Nucleus accumbens (tissue), 56 donors: ENCODE measurements around the gene C9orf72.

Experiments used
- DNase-seq, 56 donors: peaks; one replicate each; lab custom pipeline; 2025; lab: John Stamatoyannopoulos, UW

The C9orf72 gene

DNA sequence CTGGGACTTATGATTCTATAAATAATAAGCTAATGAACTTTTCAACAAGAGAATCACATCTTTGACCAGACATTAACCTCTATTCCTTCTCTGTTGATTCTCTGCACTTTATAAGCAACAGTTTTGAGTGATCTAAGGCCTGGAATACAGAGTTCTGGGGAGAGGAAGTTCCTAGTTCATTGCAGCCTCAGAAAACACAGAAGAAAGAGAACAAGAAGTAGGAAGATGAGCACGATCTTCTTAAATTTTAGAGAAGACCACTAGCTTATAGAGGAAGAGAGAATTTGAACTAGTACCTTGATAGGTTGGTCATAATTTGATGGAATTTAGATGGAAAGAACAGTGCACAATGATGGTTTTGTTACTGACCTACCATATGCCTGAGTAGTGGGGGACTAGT, 8.5 kb upstream of the C9orf72 start:
- no peak for DNase-seq

DNA sequence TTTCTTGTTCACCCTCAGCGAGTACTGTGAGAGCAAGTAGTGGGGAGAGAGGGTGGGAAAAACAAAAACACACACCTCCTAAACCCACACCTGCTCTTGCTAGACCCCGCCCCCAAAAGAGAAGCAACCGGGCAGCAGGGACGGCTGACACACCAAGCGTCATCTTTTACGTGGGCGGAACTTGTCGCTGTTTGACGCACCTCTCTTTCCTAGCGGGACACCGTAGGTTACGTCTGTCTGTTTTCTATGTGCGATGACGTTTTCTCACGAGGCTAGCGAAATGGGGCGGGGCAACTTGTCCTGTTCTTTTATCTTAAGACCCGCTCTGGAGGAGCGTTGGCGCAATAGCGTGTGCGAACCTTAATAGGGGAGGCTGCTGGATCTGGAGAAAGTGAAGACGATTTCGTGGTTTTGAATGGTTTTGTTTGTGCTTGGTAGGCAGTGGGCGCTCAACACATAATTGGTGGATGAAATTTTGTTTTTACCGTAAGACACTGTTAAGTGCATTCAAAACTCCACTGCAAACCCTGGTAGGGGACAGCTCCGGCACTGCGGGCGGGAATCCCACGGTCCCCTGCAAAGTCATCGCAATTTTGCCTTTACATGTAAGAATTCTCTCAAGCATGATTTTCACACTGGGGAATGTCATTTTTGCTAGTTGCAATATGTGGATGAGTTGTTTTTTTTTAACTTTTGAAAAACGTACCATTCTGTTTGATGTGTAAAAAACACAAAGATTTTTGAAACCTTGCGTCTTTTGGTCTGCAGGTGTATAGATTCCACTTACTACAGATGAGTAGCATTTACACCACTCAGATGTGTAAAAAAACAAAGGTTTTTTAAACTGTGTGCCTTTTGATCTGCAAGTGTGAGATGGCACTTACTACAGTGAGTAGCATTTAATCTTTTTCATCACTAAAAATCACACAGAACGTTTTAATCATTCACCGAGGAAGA, 631 bp upstream of the C9orf72 start:
- peak; percentile 77 to 98 (median 93) for DNase-seq

DNA sequence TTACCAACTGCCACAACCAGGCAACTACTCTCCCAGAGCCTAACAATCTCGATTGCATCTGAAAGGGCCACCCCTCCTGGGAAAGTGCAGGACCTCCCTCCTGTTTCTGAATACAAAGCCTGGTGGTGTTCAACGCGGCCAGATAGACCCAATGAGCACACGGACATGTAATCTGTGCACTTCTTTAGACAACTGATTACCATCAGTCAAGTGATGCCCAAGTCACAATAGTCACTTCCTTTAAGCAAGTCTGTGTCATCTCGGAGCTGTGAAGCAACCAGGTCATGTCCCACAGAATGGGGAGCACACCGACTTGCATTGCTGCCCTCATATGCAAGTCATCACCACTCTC, 739 bp downstream of the C9orf72 start:
- DNase-seq = peak in 12 of 56 donors; percentile 21 to 76 (median 56)

GRCh38 chr9:27572061-27572460, 1.2 kb downstream of the C9orf72 start:
- no peak for DNase-seq

DNA sequence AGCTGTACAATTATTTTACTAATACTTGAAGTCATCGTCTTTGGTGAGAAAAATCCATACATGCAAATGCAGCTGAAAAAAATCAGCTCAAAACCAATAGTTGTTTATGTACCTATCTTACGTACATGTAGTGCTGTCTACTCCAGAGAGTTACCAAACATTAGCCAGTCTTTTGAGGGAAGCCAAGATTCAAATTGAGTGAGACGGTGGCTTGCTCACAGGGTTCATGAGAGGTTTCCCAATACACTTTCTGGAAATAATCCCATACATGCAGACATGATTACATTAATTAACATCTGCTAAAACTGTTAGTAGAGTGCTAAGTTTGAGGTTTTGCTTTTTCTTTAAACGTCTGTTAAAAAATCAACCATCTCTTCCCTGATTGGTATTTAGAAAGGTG, 2.3 kb downstream of the C9orf72 start:
- no peak for DNase-seq

GRCh38 chr9:27569406-27569805, 3.9 kb downstream of the C9orf72 start:
- no peak for DNase-seq

DNA sequence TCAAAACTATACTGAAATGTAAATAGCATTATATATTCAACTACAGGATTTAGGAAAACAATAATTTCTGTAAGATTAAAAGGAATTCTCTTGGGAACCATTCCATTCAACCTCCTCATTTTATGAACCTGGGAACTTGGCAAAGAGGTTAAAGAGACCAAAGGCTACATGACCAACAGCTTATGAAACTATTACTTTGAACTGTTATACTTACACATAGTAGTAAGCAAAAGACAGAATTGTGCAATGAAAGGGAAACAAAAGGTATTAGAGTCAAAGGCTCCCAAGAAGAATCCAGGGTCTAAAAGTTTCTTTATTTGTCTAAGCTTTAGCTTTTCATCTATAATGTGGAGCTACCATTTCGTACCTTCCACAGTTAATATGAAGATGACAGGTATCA, 7.2 kb downstream of the C9orf72 start:
- DNase-seq = no peak

DNA sequence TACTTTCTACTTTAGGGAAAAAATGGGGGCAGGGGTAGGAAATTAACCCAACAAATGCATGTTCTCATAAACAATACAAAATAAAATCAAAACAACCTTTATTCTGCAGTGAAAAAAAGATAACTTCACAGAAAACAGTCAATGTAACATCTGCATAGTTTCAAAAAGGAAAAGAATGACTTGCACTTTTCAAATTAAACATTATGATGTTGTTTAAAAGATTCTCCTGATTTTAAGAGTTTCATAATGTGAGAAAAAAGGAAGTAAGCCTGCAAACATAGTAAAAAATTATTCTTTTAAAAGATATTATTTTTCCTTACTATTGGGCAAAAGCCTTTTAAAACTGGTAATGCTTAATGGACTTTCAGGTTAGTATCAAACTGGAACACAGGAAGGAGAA, 7.6 kb downstream of the C9orf72 start:
- no peak for DNase-seq

GRCh38 chr9:27564670-27565069, 8.6 kb downstream of the C9orf72 start:
- DNase-seq = no peak

- DNase-seq = no peak
Observed at GRCh38 chr9:27563738-27564430, 9.4 kb downstream of the C9orf72 start.

DNA sequence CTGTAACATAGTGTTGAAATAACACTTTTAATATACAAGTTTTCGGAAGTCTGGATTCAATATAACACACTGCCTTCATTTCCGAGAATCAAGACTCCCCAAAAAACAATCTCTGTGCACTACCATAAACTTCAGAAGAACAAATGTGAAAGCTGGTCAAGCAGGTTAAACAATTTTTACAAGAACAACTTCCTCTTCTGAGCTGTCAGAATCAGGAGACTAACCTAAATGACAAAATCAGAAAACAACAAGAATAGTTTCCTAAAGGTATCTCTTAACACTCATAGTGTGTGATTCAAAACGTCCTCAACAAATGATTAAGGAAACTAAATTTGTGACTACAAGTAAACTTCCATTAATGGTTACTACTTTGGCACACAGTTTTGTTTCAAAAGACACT, 11.6 kb downstream of the C9orf72 start:
- DNase-seq = no peak

GRCh38 chr9:27560457-27560856, 12.8 kb downstream of the C9orf72 start:
- no peak for DNase-seq

DNA sequence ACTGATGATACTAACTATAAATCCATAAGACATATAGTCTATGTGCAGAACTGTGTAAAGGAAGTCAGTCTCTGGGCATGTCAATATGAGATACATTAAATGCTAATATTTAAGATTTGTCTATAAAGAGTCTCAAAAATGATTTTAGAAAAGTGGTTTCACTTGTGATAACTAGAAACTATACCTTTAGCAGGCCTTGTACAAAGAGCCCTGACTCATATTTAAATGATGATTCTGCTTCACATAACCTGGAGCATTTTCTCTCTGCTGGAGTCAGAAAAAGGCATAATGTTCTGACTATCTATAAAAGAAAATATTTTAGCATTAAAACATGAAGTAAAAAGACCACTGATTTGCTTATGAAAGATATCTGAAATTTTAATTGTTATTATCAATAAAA, 15.0 kb downstream of the C9orf72 start:
- no peak for DNase-seq

GRCh38 chr9:27556470-27556869, 16.8 kb downstream of the C9orf72 start:
- DNase-seq = no peak

- DNase-seq = no peak
Observed at GRCh38 chr9:27554712-27555111, 18.6 kb downstream of the C9orf72 start.

- DNase-seq = no peak
Observed at GRCh38 chr9:27549196-27549755, 24.0 kb downstream of the C9orf72 start.

DNA sequence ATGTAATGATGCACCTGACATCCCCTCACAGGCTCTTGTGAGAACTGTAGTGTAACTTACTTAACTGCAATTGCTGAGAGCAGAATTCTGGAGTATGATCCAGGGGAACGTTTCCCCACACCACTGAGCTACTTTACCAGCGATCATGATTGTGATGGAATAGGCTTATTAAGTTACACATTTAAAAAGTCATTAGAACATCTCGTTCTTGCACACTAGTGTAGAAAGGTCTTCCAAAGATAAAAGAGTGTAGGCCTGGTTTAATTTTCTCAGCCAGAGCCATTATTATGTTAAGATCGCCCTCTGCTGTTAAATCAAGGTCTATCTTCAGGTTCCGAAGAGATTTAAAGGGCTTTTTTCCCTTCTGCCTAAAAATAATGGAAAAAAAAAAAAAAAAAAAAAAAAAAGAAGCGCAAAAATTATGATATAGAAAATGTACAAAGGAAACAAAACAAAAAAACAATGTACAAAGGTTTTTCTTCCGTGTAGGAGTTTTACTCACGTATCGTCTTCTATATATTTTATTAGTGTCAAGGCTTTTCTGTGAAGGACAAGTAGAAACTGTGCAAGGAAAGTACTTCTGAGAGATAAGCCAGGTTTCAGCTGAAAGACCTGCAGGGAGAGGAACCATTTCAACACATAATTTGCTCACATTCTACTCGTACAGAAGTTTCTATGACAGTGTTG, 25.1 kb downstream of the C9orf72 start:
- peak in 2 of 56 donors; percentile 4 to 31 for DNase-seq

DNA sequence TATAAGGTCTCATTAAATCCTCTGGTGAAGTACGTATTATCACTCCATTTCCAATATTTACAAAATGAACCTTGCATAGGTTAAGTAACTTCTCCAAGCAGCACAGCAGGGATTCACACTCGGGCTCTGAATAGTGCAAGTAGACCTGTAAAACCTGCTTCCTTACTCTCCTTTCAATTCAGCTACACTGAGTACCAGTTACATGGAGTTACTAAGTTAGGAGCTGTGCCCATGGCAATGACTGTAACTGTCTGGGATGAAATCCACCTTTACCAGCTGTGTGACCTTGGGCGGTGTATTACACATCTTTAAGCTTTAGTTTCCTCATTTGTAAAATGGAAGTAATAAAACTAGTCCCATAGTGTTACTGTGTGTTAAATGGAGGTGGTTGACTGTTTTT, 27.8 kb downstream of the C9orf72 start:
- no peak for DNase-seq

DNA sequence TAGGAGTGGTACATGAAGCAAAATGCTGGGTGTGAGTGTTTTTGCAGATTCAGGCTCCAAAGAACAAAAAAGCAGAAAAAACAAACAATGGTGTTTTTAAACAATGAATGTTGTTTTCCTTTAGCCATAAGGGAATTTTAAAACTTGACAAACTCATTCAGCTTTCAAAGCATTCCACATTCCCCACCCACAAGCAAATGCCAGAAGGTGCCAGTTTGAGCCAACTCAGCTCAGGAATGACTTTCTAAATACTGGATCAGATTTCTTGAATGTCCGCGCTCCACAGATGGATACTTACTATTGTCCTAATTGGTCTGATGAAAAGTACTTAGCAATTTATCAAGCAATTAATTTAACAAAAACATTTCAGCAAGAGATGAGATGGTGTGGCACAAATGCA, 30.8 kb downstream of the C9orf72 start:
- no peak for DNase-seq

GRCh38 chr9:27541740-27542139, 31.5 kb downstream of the C9orf72 start:
- no peak for DNase-seq

DNA sequence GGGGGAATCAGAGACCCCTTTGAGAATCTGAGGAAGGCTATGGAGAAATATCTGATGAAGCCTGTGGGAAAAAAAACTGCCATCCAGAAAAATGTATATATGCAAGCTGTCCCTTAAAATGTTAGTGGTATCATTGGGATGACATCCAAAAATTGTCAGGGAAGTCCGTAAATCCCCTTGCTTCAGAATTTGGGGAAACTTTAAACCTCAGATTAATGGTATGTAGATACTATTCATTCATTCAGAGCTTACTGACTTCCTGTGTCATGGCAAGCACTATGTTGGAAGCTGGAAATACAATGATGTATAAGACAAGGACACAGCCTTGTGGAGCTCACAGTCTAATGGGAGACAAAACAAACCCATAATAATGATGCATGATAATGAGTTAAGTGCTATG, 32.8 kb downstream of the C9orf72 start:
- no peak for DNase-seq
